Thyroid gland (tissue), 4 donors: ENCODE data around the gene CNPY4.

ENCODE experiments used
- POLR2A ChIP-seq, 2 donors: fragments of 450-650 bp; IDR thresholded peaks; one replicate each; pipeline ENCODE4 v1.6.1; 2017; ENCODE audit warnings: antibody characterized with exemption in 2 of 2, mild to moderate bottlenecking in 2 of 2, moderate library complexity in 1 of 2
- TF ChIP-seq, protein P1 (sequence below), 6 experiments: fragments of 200-600 bp in 3 of 6; fragments of 450-650 bp in 3 of 6; sonication (generic) in 3 of 6; IDR thresholded peaks; one replicate each; pipeline ENCODE4 v1.5.1; 2016 to 2019; ENCODE audit warnings: antibody characterized with exemption in 6 of 6, mild to moderate bottlenecking in 2 of 6, inconsistent platforms in 1 of 6, moderate library complexity in 1 of 6

DNA sequence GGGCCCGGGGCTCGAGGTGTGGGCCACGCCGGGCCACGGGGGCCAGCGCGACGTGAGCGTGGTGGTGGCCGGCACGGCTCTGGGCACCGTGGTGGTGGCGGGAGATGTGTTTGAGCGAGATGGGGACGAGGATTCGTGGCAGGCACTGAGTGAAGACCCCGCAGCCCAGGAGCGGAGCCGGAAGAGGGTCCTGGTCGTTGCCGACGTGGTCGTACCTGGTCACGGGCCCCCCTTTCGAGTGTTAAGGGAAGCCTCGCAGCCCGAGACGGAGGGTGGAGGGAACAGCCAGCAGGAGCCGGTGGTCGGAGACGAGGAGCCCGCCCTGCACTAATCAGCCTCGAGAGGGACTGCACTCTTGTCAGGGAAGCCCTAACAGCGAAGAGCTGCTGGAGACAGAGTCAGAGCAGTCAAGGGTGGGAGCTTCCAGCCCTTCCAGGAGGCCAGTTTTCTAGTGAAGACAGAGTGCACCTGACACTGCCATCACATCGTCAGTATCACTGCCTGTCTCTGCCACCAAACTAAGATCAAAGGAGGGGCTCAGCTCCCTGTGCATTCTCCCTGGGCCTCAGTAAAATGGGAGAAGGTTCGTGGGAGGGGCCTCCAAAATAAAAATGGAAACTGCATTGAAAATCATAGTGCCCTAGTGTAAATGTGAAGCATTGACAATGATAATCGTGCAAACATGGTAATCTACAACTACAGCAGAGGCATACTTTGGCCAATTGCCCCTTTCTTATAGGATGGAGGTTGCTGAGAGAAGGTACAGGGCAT, 8.6 kb downstream of the CNPY4 start:
- TF ChIP-seq, protein P1, sequence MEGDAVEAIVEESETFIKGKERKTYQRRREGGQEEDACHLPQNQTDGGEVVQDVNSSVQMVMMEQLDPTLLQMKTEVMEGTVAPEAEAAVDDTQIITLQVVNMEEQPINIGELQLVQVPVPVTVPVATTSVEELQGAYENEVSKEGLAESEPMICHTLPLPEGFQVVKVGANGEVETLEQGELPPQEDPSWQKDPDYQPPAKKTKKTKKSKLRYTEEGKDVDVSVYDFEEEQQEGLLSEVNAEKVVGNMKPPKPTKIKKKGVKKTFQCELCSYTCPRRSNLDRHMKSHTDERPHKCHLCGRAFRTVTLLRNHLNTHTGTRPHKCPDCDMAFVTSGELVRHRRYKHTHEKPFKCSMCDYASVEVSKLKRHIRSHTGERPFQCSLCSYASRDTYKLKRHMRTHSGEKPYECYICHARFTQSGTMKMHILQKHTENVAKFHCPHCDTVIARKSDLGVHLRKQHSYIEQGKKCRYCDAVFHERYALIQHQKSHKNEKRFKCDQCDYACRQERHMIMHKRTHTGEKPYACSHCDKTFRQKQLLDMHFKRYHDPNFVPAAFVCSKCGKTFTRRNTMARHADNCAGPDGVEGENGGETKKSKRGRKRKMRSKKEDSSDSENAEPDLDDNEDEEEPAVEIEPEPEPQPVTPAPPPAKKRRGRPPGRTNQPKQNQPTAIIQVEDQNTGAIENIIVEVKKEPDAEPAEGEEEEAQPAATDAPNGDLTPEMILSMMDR (IDR thresholded peaks at IDR 0.05), result no peak
- no peak for TF ChIP-seq POLR2A (IDR thresholded peaks at IDR 0.05)
